ENCODE measurements around the gene NLRP8.
"Not testable (repeated sequence)": the region's sequence is repeated elsewhere in the genome, so short reads cannot be mapped to it uniquely, and the experiment has no call there.

The NLRP8 gene

DNA sequence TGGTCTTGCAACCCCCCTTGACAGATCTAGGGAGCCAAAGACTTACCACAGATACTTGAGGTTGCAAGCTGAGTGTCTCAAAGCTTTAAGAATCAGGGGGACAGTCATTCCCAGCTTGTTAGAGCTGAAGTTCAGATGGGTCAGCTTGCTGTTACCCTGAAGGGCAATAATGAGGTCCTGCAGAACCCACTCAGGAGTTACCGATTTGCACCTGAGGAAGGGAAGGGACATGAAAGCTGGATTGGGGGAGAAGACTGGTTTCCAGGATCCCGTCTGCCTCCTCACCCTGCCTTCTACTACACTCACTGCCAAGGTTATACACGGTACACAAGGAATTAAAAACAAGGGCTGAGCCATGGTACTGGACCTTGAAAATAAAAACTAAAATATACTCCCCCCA, 39.9 kb upstream of the NLRP8 start:
- H3K27ac ChIP-seq = no peak overlapping the region
- H3K27me3 ChIP-seq (ENCODE audit: insufficient read depth, low read depth, severe bottlenecking) = peaks cover 66% of the 10 kb centered on the region
- DNase-seq = no peak
- TF ChIP-seq, protein P1, sequence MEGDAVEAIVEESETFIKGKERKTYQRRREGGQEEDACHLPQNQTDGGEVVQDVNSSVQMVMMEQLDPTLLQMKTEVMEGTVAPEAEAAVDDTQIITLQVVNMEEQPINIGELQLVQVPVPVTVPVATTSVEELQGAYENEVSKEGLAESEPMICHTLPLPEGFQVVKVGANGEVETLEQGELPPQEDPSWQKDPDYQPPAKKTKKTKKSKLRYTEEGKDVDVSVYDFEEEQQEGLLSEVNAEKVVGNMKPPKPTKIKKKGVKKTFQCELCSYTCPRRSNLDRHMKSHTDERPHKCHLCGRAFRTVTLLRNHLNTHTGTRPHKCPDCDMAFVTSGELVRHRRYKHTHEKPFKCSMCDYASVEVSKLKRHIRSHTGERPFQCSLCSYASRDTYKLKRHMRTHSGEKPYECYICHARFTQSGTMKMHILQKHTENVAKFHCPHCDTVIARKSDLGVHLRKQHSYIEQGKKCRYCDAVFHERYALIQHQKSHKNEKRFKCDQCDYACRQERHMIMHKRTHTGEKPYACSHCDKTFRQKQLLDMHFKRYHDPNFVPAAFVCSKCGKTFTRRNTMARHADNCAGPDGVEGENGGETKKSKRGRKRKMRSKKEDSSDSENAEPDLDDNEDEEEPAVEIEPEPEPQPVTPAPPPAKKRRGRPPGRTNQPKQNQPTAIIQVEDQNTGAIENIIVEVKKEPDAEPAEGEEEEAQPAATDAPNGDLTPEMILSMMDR (IDR thresholded peaks at IDR 0.05; ENCODE audit: low read depth, low read length) = no peak
- H3K4me3 ChIP-seq (ENCODE audit: low read depth, low read length) = no peak overlapping the region
- no peaks in the 10 kb centered on the region for H3K9me3 ChIP-seq (ENCODE audit: severe bottlenecking)
- H3K36me3 ChIP-seq = no peaks in the 10 kb centered on the region

DNA sequence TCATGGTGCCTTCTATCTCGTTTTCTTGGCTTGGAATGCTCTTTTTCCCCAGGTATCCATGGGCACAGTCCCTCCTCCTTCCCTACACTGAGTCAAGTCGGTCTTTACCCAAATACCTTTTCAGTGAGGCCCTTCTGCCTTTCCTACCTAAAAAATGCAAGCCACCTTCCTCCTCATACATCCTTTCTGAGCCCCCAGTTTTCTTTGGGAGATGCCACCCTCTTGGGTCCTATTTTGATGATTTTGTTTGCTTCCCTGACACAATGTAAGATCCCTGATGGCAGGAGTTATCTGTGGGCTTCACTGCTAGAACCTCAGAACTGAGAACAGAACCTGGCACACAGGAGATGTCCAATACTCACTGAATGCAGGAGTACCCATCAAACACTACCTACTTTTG, 37.8 kb upstream of the NLRP8 start:
- Histone ChIP-seq H3K27ac (no peak overlapping the region), H3K9me3 (ENCODE audit: severe bottlenecking) (no peaks in the 10 kb centered on the region), H3K4me3 (ENCODE audit: low read depth, low read length) (no peak overlapping the region), H3K36me3 (no peaks in the 10 kb centered on the region), H3K27me3 (ENCODE audit: insufficient read depth, low read depth, severe bottlenecking) (peaks cover 63% of the 10 kb centered on the region)
- TF ChIP-seq, protein P1 (IDR thresholded peaks at IDR 0.05; ENCODE audit: low read depth, low read length) = no peak
- no peak for DNase-seq

DNA sequence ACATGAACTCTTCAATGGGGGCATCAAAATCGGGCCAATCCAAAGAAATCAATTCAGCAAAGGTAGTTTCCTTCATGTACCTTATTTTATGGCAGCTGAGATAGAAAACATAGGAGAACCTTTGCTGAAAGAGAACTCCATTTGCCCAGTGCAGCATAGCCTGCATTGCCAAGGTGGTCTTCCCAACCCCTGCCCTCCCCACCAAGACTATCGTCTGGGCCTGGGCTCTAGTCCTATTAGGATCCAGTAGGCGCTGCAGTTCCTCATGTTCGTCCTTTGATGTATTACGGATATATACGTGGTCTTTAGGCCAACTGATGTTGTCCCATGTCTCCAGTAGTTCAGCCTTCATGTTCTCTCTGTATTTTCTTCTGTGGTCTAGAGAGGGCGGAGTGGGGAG, 34.7 kb upstream of the NLRP8 start:
- Histone ChIP-seq H3K4me3 (ENCODE audit: low read depth, low read length) (no peak overlapping the region), H3K9me3 (ENCODE audit: severe bottlenecking) (peaks cover 3% of the 10 kb centered on the region), H3K27me3 (ENCODE audit: insufficient read depth, low read depth, severe bottlenecking) (peaks cover 63% of the 10 kb centered on the region), H3K27ac (no peak overlapping the region), H3K36me3 (no peaks in the 10 kb centered on the region)
- TF ChIP-seq, protein P1 (IDR thresholded peaks at IDR 0.05; ENCODE audit: low read depth, low read length) = no peak
- DNase-seq = no peak

DNA sequence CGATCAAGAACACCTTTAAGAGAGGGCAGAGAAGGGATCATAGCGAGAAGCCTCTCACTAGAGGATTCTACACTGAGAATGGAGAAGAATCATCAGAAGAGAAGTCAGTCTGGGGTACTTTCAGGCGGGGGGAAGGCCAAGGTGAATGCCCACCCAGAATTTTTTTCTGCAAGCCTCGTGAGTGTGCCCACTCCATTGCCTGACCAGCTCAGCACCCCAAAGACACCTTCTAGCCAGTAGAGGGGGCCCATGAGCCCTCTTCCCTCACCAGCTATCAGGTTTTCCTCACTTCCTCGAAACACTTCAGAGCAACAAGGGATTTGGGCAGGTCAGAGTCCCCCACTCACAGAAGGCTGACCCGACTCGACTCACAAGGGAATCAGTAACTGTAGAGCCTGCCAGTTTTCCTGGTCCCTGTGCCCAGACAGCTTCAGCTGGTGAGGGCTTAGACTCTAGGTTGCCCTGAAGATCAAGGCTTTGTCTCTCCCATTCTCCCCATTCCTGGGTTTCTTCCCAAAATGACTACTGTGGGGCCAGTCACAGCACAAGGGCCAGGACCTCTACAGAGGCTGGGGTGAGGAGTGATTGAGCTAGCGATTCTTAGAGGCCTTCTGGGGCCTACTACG, 33.9 kb upstream of the NLRP8 start:
- Histone ChIP-seq H3K4me3 (ENCODE audit: low read depth, low read length) (no peak overlapping the region), H3K27ac (no peak overlapping the region), H3K27me3 (ENCODE audit: insufficient read depth, low read depth, severe bottlenecking) (peaks cover 59% of the 10 kb centered on the region), H3K9me3 (ENCODE audit: severe bottlenecking) (peaks cover 3% of the 10 kb centered on the region), H3K36me3 (no peaks in the 10 kb centered on the region)
- no peak for DNase-seq
- TF ChIP-seq, protein P1 (IDR thresholded peaks at IDR 0.05; ENCODE audit: low read depth, low read length) = peak; percentile 45

DNA sequence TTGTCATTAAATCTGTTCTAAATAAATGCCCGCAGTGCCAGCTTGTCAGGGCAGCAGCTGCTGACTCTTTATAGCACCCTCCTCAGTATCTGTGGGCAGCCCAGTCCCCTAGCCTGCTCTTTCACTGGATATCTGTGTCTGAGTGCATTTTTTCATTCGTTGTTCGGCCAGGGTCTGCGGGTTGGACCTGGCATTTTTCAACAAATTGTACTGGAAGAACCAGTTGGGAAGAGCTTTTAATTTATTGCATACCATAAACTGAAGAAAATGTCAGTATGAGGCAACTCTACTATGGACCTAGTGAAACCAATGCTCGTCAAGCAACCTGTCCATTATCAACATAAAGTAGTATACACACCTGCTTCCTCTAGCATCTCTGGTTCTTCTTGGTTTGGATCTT, 24.1 kb upstream of the NLRP8 start:
- Histone ChIP-seq H3K36me3 (no peaks in the 10 kb centered on the region), H3K4me3 (ENCODE audit: low read depth, low read length) (no peak overlapping the region), H3K27ac (no peak overlapping the region), H3K27me3 (ENCODE audit: insufficient read depth, low read depth, severe bottlenecking) (peaks cover 42% of the 10 kb centered on the region), H3K9me3 (ENCODE audit: severe bottlenecking) (peaks cover 6% of the 10 kb centered on the region)
- TF ChIP-seq, protein P1 (IDR thresholded peaks at IDR 0.05; ENCODE audit: low read depth, low read length) = no peak
- no peak for DNase-seq

DNA sequence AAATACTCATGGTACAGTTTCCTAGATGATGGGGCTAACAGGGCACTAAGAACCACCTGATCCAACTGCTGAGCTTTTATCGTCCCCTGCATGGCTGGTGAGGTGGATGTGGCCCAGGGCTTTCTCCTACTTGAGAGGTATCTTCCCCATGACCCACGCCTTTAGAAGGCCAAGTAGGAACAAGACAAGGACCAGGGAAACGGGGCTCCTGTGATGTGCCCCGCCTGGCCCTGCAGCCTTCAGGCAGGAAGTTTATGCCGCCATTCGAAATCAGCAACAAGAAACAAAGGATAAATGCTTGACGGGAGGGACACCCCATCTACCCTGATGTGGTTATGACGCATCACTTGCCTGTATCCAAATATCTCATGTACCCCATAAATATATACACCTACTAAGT, 19.6 kb upstream of the NLRP8 start:
- no peak overlapping the region for H3K4me3 ChIP-seq (ENCODE audit: low read depth, low read length)
- peaks cover 6% of the 10 kb centered on the region for H3K9me3 ChIP-seq (ENCODE audit: severe bottlenecking)
- H3K27ac ChIP-seq = no peak overlapping the region
- DNase-seq = no peak
- H3K36me3 ChIP-seq = no peaks in the 10 kb centered on the region
- peaks cover 49% of the 10 kb centered on the region for H3K27me3 ChIP-seq (ENCODE audit: insufficient read depth, low read depth, severe bottlenecking)
- TF ChIP-seq, protein P1 (IDR thresholded peaks at IDR 0.05; ENCODE audit: low read depth, low read length) = no peak

DNA sequence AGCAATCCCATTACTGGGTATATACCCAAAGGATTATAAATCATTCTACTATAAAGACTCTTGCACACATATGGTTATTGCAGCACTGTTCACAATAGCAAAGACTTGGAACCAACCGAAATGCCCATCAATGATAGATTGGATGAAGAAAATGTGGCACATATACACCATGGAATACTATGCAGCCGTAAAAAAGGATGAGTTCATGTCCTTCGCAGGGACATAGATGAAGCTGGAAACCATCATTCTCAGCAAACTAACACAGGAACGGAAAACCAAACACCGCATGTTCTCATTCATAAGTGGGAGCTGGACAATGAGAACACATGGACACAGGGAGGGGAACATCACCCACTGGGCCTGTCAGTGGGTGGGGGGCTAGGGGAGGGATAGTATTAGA, 18.4 kb upstream of the NLRP8 start:
- H3K9me3 ChIP-seq (ENCODE audit: severe bottlenecking); H3K27ac ChIP-seq; H3K4me3 ChIP-seq (ENCODE audit: low read depth, low read length); H3K36me3 ChIP-seq; DNase-seq: not testable (repeated sequence)
- peaks cover 59% of the 10 kb centered on the region for H3K27me3 ChIP-seq (ENCODE audit: insufficient read depth, low read depth, severe bottlenecking)
